Epithelial cell of prostate (primary cell): ENCODE results near the gene MYADML2.

Experiments used
- DNase-seq: peaks from one replicate; pipeline ENCODE4 v3.0.0-alpha.2; 2011; ENCODE audit warnings: low read depth, low spot score
- H3K27ac ChIP-seq: fragments of 450-650 bp; 2 replicates; pipeline ENCODE4 v1.5.1; 2017; ENCODE audit warnings: mild to moderate bottlenecking

The MYADML2 gene

GRCh38 chr17:81980122-81980521 lies 33.1 kb upstream of the MYADML2 start:
- no peak for DNase-seq
- H3K27ac ChIP-seq = no peak overlapping the region

- DNase-seq = no peak
Measured at GRCh38 chr17:81978524-81979298, 31.7 kb upstream of the MYADML2 start.

GRCh38 chr17:81977211-81977808 lies 30.3 kb upstream of the MYADML2 start, which contains the start of gene ASPSCR1:
Gene ASPSCR1, plus strand, starts transcription at chr17:81977629. Its CDS starts 18 bp downstream, at chr17:81977647.
- H3K27ac ChIP-seq = peak within 1 kb of the TSS; percentile 67
- DNase-seq = peak; percentile 40

More at GRCh38 chr17:81978524-81979298, 31.7 kb upstream of the MYADML2 start:
- H3K27ac ChIP-seq = no peak overlapping the region

GRCh38 chr17:81976332-81977210 lies 29.5 kb upstream of the MYADML2 start:
- DNase-seq = no peak
- H3K27ac ChIP-seq = peak overlapping the region; percentile 67

- no peak for DNase-seq
- no peak overlapping the region for H3K27ac ChIP-seq
Measured at GRCh38 chr17:81973432-81973831, 26.4 kb upstream of the MYADML2 start.

- no peak overlapping the region for H3K27ac ChIP-seq
- no peak for DNase-seq
Measured at GRCh38 chr17:81968850-81969812, 22.1 kb upstream of the MYADML2 start.

GRCh38 chr17:81968396-81968745 lies 21.3 kb upstream of the MYADML2 start:
- no peak for DNase-seq
- H3K27ac ChIP-seq = no peak overlapping the region

GRCh38 chr17:81967533-81968395 lies 20.7 kb upstream of the MYADML2 start:
- no peak for DNase-seq
- no peak overlapping the region for H3K27ac ChIP-seq

- H3K27ac ChIP-seq = no peak overlapping the region
- DNase-seq = no peak
Measured at GRCh38 chr17:81967244-81967532, 20.2 kb upstream of the MYADML2 start.

- H3K27ac ChIP-seq = no peak overlapping the region
- DNase-seq = no peak
Measured at GRCh38 chr17:81966343-81967243, 19.6 kb upstream of the MYADML2 start.

GRCh38 chr17:81964081-81964849 lies 17.2 kb upstream of the MYADML2 start:
- DNase-seq = no peak
- no peak overlapping the region for H3K27ac ChIP-seq

- DNase-seq = no peak
Measured at GRCh38 chr17:81962499-81963441, 15.7 kb upstream of the MYADML2 start.

GRCh38 chr17:81961521-81962498 lies 14.8 kb upstream of the MYADML2 start:
- no peak overlapping the region for H3K27ac ChIP-seq
- DNase-seq = no peak

More at GRCh38 chr17:81962499-81963441, 15.7 kb upstream of the MYADML2 start:
- H3K27ac ChIP-seq = no peak overlapping the region

GRCh38 chr17:81961087-81961511 lies 14.1 kb upstream of the MYADML2 start, which contains the start of gene NOTUM:
Gene NOTUM, minus strand, starts transcription at chr17:81961187. Its CDS starts 278 bp downstream, at chr17:81960909.
- no peak for DNase-seq
- no peak within 1 kb of the TSS for H3K27ac ChIP-seq
